GM10847 (cell line): Measurements from ENCODE around the gene ART5.

Source experiments
- POLR2A ChIP-seq: IDR thresholded peaks from 2 replicates; pipeline ENCODE4 v1.6.1; 2011; ENCODE audit not compliant: insufficient read length; ENCODE audit errors: extremely low read depth

The ART5 gene

GRCh38 chr11:3641701-3642070 lies at the start of gene ART5:
TSS of gene ART5 (minus strand) at chr11:3641992. CDS start at chr11:3641862, 130 bp downstream.
- no peak for TF ChIP-seq POLR2A

- TF ChIP-seq POLR2A, result no peak
Measured at GRCh38 chr11:3686751-3687150, 45.0 kb upstream of the ART5 start.

GRCh38 chr11:3685923-3686322 lies 44.1 kb upstream of the ART5 start:
- no peak for TF ChIP-seq POLR2A

GRCh38 chr11:3684819-3685172 lies 43.0 kb upstream of the ART5 start:
- no peak for TF ChIP-seq POLR2A

DNA sequence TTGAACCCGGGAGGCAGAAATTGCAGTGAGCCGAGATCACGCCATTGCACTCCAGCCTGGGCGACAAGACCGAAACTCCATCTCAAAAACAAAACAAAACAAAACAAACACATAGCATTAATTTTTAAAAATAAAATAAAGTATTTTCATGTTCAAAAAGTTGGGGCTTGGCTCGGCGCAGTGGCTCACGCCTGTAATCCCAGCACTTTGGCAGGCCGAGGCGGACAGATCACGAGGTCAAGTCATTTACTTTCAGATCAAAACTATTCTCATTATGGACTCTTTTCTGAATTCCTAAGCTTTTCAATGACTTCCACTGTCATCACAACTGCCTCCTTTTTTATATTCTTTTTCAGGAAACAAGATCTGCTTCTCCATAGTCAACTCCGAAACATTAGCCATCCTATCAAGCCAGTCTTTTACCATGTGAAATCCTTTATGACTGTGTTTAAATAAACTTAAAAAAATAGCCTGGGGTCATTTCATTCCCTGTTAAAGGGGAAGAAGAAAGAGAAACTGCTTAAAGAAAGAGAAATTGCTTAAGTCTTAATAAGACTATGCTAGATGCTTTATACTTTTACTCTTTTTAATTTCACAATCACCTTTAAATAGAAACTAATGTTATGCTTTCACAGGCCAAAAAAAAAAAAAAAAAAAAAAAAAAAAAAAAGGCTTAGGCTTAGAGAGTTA lies 42.5 kb upstream of the ART5 start:
- no peak for TF ChIP-seq POLR2A

GRCh38 chr11:3683039-3683438 lies 41.2 kb upstream of the ART5 start:
- no peak for TF ChIP-seq POLR2A

DNA sequence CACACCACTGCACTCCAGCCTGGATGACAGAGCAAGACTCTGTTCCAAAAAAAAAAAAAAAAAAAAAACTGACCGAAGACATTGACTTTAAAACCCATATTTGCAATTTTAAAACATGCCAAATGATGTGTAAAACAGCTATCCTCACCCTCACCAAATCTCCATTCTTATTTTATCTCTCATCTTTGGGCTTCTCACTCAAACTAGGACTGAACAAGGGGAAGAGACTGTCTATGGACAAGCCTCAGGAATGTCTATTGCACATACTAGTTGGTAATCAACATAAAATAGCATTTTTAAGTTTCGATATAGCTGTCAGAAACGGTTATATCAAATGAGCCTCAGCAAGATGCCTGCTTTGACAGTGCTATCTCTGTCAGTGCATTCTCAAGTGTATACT lies 37.3 kb upstream of the ART5 start:
- TF ChIP-seq POLR2A, result no peak

DNA sequence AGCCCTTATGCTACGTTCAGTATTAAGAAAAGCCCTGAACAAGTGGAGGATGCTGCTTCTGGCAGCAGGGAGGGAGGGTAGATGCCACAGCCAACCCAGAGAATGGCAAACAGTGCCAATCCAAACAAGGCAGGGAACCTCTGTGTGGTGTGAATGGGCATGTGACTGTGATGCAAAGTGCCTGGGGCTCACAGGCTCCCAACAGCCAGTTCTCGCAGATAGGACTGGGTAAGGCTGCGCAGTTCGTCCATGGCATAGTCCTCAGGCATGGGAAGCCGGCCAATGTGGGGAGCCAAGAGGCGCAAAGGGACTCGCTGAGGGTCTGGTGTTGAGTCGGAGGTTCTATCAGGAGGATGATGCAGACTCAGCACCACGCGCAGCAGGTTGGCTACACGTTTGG lies 34.2 kb upstream of the ART5 start:
- TF ChIP-seq POLR2A, result no peak

DNA sequence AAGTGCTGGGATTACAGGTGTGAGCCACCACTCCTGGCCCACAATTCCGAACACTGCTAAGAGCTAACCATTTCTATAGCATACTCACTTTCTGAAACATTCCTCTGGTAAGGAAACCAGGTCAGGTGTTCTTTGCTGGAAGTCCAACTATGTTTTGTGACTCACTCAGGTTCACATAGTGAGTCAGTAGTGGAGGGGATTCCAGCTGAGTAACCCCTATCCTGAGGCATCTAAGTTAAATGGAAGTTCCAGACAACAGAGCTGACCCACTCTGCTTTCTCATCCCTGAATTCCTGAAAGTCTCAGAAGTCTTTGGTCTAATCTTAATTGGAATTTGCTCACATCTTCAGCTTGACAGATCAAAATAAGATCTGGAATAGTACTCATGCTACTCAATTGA lies 32.4 kb upstream of the ART5 start:
- TF ChIP-seq POLR2A, result no peak

DNA sequence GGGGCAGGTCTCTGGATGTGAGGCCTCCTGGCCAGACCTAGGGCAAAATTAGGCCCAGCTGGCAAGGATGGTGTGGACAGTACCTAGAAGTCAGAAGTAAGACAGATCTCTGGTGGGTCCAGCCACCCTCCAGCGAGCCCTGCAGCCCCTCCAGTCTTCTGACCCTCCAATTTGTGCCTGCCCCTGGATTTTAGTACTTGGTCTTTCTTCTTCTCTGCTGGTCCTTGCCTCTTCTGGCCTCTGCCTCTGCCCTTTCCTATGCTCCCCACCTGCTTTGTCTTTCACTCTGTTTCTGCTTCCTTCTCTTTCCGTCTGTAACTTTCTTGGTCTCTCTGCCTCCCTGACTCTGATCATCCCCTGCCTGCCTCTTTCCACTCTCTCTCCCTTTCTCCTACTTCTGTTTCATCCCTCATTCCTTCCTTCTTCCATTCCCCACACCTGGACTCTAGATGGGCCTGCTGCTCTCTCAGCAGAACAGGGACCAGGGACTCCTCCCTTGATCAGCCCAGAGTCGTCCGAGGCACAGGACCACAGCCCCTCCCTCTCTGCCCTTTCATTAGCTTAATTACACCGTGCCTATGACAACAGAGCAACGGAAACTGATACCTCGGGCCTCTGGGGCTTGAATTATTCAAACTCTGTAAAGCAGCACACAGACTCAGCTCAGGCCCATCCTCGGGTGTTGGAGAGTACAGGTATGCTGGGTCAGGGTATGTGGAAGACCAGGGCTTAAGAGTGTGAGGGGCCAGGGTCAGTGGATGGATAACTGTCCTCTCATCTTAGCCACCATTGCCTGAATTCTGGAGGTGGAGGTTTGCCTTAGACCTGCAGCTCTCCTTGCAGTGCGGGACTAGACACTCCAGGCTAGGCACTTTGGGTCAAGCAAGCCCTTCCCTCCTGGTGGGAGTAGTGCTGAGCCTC lies 29.8 kb upstream of the ART5 start, which contains the start of gene CHRNA10:
TSS of gene CHRNA10 (minus strand) at position 51 of the 921 bp plus-strand sequence. CDS start 72 bp downstream, outside the sequence.
- no peak for TF ChIP-seq POLR2A

DNA sequence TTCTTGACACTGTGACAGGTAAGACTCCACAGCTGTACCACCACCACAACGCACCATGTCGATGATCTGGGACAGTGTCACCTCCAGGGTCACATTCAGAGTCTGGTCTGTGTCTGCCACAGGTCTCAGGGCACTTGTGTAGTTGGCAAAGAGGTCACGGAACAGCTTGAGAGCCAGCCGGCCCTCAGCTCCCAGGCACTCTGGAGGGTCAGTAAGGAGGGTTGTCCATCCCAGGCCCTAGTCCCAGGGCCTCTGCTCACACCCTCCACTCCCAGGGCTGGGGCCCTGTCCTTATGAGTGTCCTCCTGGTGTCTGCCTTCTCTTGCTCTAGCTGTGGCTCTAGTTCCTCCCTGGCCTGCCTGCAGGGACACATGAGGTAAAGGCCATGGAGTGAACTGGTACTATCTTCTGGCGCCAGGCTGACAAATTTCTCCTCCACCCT lies 28.0 kb upstream of the ART5 start:
- TF ChIP-seq POLR2A, result no peak

- no peak for TF ChIP-seq POLR2A
Measured at GRCh38 chr11:3669128-3669527, 27.3 kb upstream of the ART5 start.

- no peak for TF ChIP-seq POLR2A
Measured at GRCh38 chr11:3667149-3668035, 25.6 kb upstream of the ART5 start.

GRCh38 chr11:3666023-3666530 lies 24.3 kb upstream of the ART5 start:
- no peak for TF ChIP-seq POLR2A
